HEK293 (cell line): Measurements from ENCODE around the gene PDZD2.
A peak's percentile ranks its signal among the peaks of the same experiment; 100 is the strongest.

Source experiments
- AEBP2 ChIP-seq: fragments of 450-650 bp; formaldehyde crosslinking; IDR thresholded peaks from 2 replicates; pipeline ENCODE4 v1.5.1; 2016; ENCODE audit warnings: missing biosample characterization, missing genetic modification characterization, borderline replicate concordance
- SP3 ChIP-seq: fragments of 450-650 bp; formaldehyde crosslinking; IDR thresholded peaks from 2 replicates; pipeline ENCODE4 v1.5.1; 2016; ENCODE audit warnings: missing biosample characterization, missing genetic modification characterization
- YY1 ChIP-seq: fragments of 450-650 bp; formaldehyde crosslinking; IDR thresholded peaks from 2 replicates; pipeline ENCODE4 v1.5.1; 2018; ENCODE audit warnings: missing biosample characterization, missing genetic modification characterization
- YY2 ChIP-seq: fragments of 450-650 bp; formaldehyde crosslinking; IDR thresholded peaks from 2 replicates; pipeline ENCODE4 v1.5.1; 2016; ENCODE audit warnings: missing biosample characterization, missing genetic modification characterization
- ZIC2 ChIP-seq: fragments of 450-650 bp; formaldehyde crosslinking; IDR thresholded peaks from 2 replicates; pipeline ENCODE4 v1.5.1; 2016; ENCODE audit warnings: missing biosample characterization, missing genetic modification characterization
- ZNF132 ChIP-seq: fragments of 450-650 bp; formaldehyde crosslinking; IDR thresholded peaks from 2 replicates; pipeline ENCODE4 v1.5.1; 2017; ENCODE audit warnings: missing biosample characterization, missing genetic modification characterization, borderline replicate concordance
- ZNF157 ChIP-seq: fragments of 450-650 bp; formaldehyde crosslinking; IDR thresholded peaks from 2 replicates; pipeline ENCODE4 v1.5.1; 2016; ENCODE audit warnings: missing biosample characterization, missing genetic modification characterization
- ZNF169 ChIP-seq: fragments of 450-650 bp; formaldehyde crosslinking; IDR thresholded peaks from 2 replicates; pipeline ENCODE4 v1.5.1; 2016; ENCODE audit warnings: missing biosample characterization, missing genetic modification characterization
- ZNF239 ChIP-seq: fragments of 450-650 bp; formaldehyde crosslinking; IDR thresholded peaks from 2 replicates; pipeline ENCODE4 v1.5.1; 2016; ENCODE audit warnings: missing biosample characterization, missing genetic modification characterization
- ZNF24 ChIP-seq: fragments of 450-650 bp; formaldehyde crosslinking; IDR thresholded peaks from 2 replicates; pipeline ENCODE4 v1.5.1; 2016; ENCODE audit warnings: missing biosample characterization, missing genetic modification characterization
- ZNF354C ChIP-seq: fragments of 450-650 bp; formaldehyde crosslinking; IDR thresholded peaks from 2 replicates; pipeline ENCODE4 v1.5.1; 2016; ENCODE audit warnings: missing biosample characterization, missing genetic modification characterization, low read depth, borderline replicate concordance
- ZNF362 ChIP-seq: fragments of 450-650 bp; formaldehyde crosslinking; IDR thresholded peaks from 2 replicates; pipeline ENCODE4 v1.5.1; 2016; ENCODE audit warnings: missing biosample characterization, missing genetic modification characterization
- ZNF423 ChIP-seq: fragments of 450-650 bp; formaldehyde crosslinking; IDR thresholded peaks from 2 replicates; pipeline ENCODE4 v1.5.1; 2016; ENCODE audit warnings: missing biosample characterization, missing genetic modification characterization
- ZNF530 ChIP-seq: fragments of 450-650 bp; formaldehyde crosslinking; IDR thresholded peaks from 2 replicates; pipeline ENCODE4 v1.5.1; 2016; ENCODE audit warnings: low read depth, missing biosample characterization, missing genetic modification characterization
- ZNF555 ChIP-seq: fragments of 450-650 bp; formaldehyde crosslinking; conservative IDR thresholded peaks from 2 replicates; pipeline ENCODE4 v1.5.1; 2017; ENCODE audit warnings: missing biosample characterization, mild to moderate bottlenecking, missing genetic modification characterization, inconsistent platforms
- ZNF623 ChIP-seq: fragments of 450-650 bp; formaldehyde crosslinking; IDR thresholded peaks from 2 replicates; pipeline ENCODE4 v1.5.1; 2016; ENCODE audit warnings: missing biosample characterization, missing genetic modification characterization
- ZNF704 ChIP-seq: fragments of 450-650 bp; formaldehyde crosslinking; IDR thresholded peaks from 2 replicates; pipeline ENCODE4 v1.5.1; 2016; ENCODE audit warnings: missing biosample characterization, missing genetic modification characterization
- ZSCAN30 ChIP-seq: fragments of 450-650 bp; IDR thresholded peaks from 2 replicates; pipeline ENCODE4 v1.5.1; 2018; ENCODE audit warnings: missing biosample characterization, mild to moderate bottlenecking, missing genetic modification characterization, moderate library complexity
- TF ChIP-seq, protein P1 (sequence below): fragments of 450-650 bp; formaldehyde crosslinking; IDR thresholded peaks from 2 replicates; pipeline ENCODE4 v1.5.1; 2016; ENCODE audit warnings: missing biosample characterization, missing genetic modification characterization
- TF ChIP-seq, protein P2 (sequence below): fragments of 450-650 bp; IDR thresholded peaks from 2 replicates; pipeline ENCODE4 v1.5.1; 2018; ENCODE audit warnings: missing biosample characterization, missing genetic modification characterization
- TF ChIP-seq, protein P3 (sequence below): fragments of 450-650 bp; formaldehyde crosslinking; IDR thresholded peaks from 2 replicates; pipeline ENCODE4 v1.5.1; 2017; ENCODE audit warnings: missing biosample characterization, missing genetic modification characterization

PDZD2 gene

DNA sequence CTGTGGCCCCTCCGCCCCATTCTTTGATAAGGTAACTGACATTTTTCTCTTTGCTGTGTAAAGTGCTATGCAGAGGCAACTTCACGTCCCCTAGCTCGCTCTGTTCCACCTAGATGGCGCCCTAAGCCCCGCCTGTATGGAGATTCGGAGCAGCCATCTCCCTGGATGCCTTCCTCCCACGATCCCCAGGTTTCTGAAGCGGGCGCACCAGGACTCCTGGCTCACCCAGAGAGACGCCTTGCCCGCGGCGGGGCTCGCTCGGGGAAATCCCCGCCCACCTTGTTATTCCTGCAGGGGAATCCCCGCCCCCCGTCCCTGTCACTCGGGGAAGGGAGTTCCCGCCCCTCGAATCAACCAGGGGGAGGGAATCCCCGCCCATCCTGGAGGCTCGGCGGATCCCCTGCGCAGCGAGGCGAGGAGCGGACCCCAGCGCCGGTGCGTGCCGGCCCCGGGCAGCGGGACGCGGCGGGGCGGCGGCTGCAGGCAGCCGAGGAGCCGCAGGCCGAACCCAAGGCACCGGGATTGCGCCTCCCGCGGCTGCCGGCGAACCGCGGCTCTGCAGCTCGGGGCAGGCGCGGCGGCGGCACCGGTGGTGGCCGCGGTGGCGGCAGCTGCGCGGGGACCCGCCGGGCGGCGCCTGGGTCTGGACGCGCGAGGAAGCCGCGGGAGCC is at the start of gene PDZD2 (continued):
- TF ChIP-seq AEBP2 (no peak), ZNF354C (tag by site-specific recombination) (no peak), ZNF132 (no peak), SP3 (peak; percentile 82), ZNF239 (no peak), ZNF530 (tag by site-specific recombination) (no peak), ZNF362 (tag by site-specific recombination) (no peak), ZIC2 (tag by site-specific recombination) (peak; percentile 95), ZNF24 (tag by site-specific recombination) (no peak), ZNF704 (no peak), ZSCAN30 (tag by site-specific recombination) (no peak), ZNF555 (tag by site-specific recombination) (no peak), YY2 (tag by site-specific recombination) (peak; percentile 31; the same call in 1 of the 2 replicates), ZNF623 (tag by site-specific recombination) (no peak), ZNF423 (tag by site-specific recombination) (peak; percentile 96), ZNF169 (no peak), ZNF157 (tag by site-specific recombination) (no peak), YY1 (tag by site-specific recombination) (peak; percentile 68; the same call in 1 of the 2 replicates)
- TF ChIP-seq, protein P1, sequence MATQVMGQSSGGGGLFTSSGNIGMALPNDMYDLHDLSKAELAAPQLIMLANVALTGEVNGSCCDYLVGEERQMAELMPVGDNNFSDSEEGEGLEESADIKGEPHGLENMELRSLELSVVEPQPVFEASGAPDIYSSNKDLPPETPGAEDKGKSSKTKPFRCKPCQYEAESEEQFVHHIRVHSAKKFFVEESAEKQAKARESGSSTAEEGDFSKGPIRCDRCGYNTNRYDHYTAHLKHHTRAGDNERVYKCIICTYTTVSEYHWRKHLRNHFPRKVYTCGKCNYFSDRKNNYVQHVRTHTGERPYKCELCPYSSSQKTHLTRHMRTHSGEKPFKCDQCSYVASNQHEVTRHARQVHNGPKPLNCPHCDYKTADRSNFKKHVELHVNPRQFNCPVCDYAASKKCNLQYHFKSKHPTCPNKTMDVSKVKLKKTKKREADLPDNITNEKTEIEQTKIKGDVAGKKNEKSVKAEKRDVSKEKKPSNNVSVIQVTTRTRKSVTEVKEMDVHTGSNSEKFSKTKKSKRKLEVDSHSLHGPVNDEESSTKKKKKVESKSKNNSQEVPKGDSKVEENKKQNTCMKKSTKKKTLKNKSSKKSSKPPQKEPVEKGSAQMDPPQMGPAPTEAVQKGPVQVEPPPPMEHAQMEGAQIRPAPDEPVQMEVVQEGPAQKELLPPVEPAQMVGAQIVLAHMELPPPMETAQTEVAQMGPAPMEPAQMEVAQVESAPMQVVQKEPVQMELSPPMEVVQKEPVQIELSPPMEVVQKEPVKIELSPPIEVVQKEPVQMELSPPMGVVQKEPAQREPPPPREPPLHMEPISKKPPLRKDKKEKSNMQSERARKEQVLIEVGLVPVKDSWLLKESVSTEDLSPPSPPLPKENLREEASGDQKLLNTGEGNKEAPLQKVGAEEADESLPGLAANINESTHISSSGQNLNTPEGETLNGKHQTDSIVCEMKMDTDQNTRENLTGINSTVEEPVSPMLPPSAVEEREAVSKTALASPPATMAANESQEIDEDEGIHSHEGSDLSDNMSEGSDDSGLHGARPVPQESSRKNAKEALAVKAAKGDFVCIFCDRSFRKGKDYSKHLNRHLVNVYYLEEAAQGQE (tag by site-specific recombination): 0 out of 2 replicates have a peak, but pooled peaks have one; percentile 13
- TF ChIP-seq, protein P2, sequence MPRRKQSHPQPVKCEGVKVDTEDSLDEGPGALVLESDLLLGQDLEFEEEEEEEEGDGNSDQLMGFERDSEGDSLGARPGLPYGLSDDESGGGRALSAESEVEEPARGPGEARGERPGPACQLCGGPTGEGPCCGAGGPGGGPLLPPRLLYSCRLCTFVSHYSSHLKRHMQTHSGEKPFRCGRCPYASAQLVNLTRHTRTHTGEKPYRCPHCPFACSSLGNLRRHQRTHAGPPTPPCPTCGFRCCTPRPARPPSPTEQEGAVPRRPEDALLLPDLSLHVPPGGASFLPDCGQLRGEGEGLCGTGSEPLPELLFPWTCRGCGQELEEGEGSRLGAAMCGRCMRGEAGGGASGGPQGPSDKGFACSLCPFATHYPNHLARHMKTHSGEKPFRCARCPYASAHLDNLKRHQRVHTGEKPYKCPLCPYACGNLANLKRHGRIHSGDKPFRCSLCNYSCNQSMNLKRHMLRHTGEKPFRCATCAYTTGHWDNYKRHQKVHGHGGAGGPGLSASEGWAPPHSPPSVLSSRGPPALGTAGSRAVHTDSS (tag by site-specific recombination): no peak
- TF ChIP-seq, protein P3, sequence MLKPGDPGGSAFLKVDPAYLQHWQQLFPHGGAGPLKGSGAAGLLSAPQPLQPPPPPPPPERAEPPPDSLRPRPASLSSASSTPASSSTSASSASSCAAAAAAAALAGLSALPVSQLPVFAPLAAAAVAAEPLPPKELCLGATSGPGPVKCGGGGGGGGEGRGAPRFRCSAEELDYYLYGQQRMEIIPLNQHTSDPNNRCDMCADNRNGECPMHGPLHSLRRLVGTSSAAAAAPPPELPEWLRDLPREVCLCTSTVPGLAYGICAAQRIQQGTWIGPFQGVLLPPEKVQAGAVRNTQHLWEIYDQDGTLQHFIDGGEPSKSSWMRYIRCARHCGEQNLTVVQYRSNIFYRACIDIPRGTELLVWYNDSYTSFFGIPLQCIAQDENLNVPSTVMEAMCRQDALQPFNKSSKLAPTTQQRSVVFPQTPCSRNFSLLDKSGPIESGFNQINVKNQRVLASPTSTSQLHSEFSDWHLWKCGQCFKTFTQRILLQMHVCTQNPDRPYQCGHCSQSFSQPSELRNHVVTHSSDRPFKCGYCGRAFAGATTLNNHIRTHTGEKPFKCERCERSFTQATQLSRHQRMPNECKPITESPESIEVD (tag by site-specific recombination): no peak
